Uterus (tissue), 2 donors: ENCODE data around the gene PLEKHA7.

Experiments
- POLR2A ChIP-seq, 2 donors: fragments of 450-650 bp; IDR thresholded peaks; one replicate each; pipeline ENCODE4 v1.6.1; 2016; ENCODE audit warnings: antibody characterized with exemption in 2 of 2, mild to moderate bottlenecking in 1 of 2, moderate library complexity in 1 of 2
- TF ChIP-seq, protein P1 (sequence below), 4 experiments: fragments of 200-600 bp in 2 of 4; fragments of 450-650 bp in 2 of 4; sonication (generic) in 2 of 4; IDR thresholded peaks; one replicate each; pipeline ENCODE4 v1.5.1; 2016 to 2019; ENCODE audit warnings: antibody characterized with exemption in 4 of 4, mild to moderate bottlenecking in 2 of 4, moderate library complexity in 1 of 4

GRCh38 chr11:16773981-16774935, 240.0 kb downstream of the PLEKHA7 start:
- TF ChIP-seq, protein P1, sequence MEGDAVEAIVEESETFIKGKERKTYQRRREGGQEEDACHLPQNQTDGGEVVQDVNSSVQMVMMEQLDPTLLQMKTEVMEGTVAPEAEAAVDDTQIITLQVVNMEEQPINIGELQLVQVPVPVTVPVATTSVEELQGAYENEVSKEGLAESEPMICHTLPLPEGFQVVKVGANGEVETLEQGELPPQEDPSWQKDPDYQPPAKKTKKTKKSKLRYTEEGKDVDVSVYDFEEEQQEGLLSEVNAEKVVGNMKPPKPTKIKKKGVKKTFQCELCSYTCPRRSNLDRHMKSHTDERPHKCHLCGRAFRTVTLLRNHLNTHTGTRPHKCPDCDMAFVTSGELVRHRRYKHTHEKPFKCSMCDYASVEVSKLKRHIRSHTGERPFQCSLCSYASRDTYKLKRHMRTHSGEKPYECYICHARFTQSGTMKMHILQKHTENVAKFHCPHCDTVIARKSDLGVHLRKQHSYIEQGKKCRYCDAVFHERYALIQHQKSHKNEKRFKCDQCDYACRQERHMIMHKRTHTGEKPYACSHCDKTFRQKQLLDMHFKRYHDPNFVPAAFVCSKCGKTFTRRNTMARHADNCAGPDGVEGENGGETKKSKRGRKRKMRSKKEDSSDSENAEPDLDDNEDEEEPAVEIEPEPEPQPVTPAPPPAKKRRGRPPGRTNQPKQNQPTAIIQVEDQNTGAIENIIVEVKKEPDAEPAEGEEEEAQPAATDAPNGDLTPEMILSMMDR (IDR thresholded peaks at IDR 0.05), result no peak
- no peak for TF ChIP-seq POLR2A (IDR thresholded peaks at IDR 0.05)
